Lung (tissue), 12 donors: ENCODE data around the gene CCL18. TPM values are rescaled to one million over a fixed set of nuclear protein-coding genes. Genes with fewer than 3 reads are reported as not detected.
"Not testable (repeated sequence)": the region's sequence is repeated elsewhere in the genome, so short reads cannot be mapped to it uniquely, and the experiment has no call there.

Source experiments
- ATAC-seq: fragments of 200-7000 bp; cut with Tn5 transposase; one replicate; pipeline ENCODE4 v1.9.1; 2020; ENCODE audit warnings: moderate number of reproducible peaks; ENCODE audit not compliant: insufficient read depth, low FRiP score
- DNase-seq, 3 donors: peaks; one replicate each; pipeline ENCODE4 v3.0.0-alpha.2; 2013 to 2017
- H3K27ac ChIP-seq, 2 donors: one replicate each; pipeline ENCODE4 v1.5.1; 2013; ENCODE audit warnings: mild to moderate bottlenecking in 2 of 2, moderate library complexity in 2 of 2, control low read depth in 1 of 2, inconsistent platforms in 1 of 2, low read depth in 1 of 2, low read length in 1 of 2
- H3K27me3 ChIP-seq, 3 donors: one replicate each; pipeline ENCODE4 v1.5.1; 2013; ENCODE audit warnings: low read length in 2 of 3; ENCODE audit not compliant: control insufficient read depth in 3 of 3, insufficient read depth in 3 of 3
- H3K36me3 ChIP-seq, 4 donors: one replicate each; pipeline ENCODE4 v1.5.1; 2013; ENCODE audit warnings: low read length in 4 of 4, mild to moderate bottlenecking in 1 of 4, moderate library complexity in 1 of 4; ENCODE audit not compliant: control insufficient read depth in 4 of 4, insufficient read depth in 4 of 4
- H3K4me1 ChIP-seq, 5 donors: one replicate each; pipeline ENCODE4 v1.5.1; 2013; ENCODE audit warnings: low read length in 5 of 5, mild to moderate bottlenecking in 2 of 5, moderate library complexity in 1 of 5; ENCODE audit not compliant: control insufficient read depth in 5 of 5, insufficient read depth in 5 of 5
- H3K4me3 ChIP-seq: one replicate; pipeline ENCODE4 v1.5.1; 2013; ENCODE audit warnings: mild to moderate bottlenecking, control low read depth, moderate library complexity
- H3K9ac ChIP-seq, 2 donors: one replicate each; pipeline ENCODE4 v1.5.1; 2013; ENCODE audit warnings: low read length in 2 of 2, control low read depth in 1 of 2; ENCODE audit not compliant: insufficient read depth in 1 of 2
- H3K9me3 ChIP-seq, 4 donors: one replicate each; pipeline ENCODE4 v1.5.1; 2013; ENCODE audit warnings: low read length in 3 of 4, mild to moderate bottlenecking in 1 of 4, moderate library complexity in 1 of 4; ENCODE audit not compliant: control insufficient read depth in 4 of 4, insufficient read depth in 3 of 4
- CTCF ChIP-seq: IDR thresholded peaks from 2 replicates; pipeline ENCODE4 v1.5.1; 2012; ENCODE audit warnings: mild to moderate bottlenecking; ENCODE audit errors: control extremely low read depth, extremely low read depth
- WGBS, 2 donors: extraction: QIAGEN DNeasy Blood & Tissue Kit; methylation state at CpG; one replicate each; pipeline ENCODE4 v1.1.7; 2013; 5-methylcytosine and 5-hydroxymethylcytosine counted together
- polyA plus RNA-seq, 2 donors: library from polyadenylated mRNA; stranded (reverse); fragments of 200-250 nt; gene quantifications; one replicate each; pipeline ENCODE4 v1.2.1, GENCODE V29; 2013
- total RNA-seq, 2 donors: library from RNA; depleted of rRNA in 1 of 2; stranded (reverse); fragments of >200 nt in 1 of 2; gene quantifications; one replicate each; pipeline ENCODE4 v1.2.1, GENCODE V29; 2014 to 2021
- donor health status: control.
- donor health status: control.
- donor health status: Bipolar disorder and iron deficiency.
- donor health status: healthy.
- donor health status: DM: yes; HTN: yes; CAD: no.

CCL18 gene
- total and polyA plus RNA-seq, 4 donors, result 8.7 to 89.9 (median 58.6) TPM

DNA sequence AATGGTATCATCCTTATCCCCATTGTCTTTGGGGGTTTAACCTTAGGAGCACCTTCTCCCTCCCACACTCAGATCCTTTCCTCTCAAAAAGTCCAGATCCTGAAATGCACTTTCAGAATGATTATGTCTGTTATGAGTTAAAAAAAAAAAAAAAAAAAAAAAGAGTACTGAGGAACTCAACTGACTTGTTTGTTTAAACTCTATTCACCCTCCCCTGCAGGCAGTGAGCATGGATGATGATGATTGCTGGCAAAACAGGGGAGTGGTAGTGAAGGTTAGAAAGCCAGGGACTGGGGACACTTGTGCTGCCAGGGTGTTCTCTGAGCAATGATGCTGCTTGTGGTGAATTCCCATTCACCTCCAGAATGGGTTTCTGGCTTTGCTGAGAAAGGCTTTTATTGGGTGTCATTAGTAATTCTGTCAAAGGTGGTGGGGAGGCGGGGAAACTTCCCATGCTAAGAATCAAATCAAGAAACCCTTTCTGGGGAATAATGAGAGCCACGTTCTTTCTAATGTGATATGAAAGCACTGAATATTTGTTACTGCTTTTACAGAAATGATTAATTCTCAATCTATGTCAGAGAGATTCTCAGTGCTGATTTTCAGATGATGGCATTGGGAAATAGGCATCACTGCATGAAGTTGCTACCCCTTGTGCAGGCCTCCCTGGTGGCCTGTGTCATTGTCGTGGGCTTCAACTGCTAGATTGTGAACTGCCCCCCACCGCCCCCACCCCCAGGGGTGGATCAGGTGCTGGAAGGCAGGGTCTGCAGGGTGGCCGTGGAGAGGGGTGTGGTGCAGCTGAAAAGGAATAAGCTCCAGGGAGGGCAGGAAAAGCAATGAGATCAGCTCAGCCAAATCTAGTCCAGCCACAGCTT lies 53.7 kb downstream of the CCL18 start:
- ATAC-seq (no peak), DNase-seq (no peak)
- Histone ChIP-seq H3K27me3 (no peaks in the 10 kb centered on the region), H3K9me3 (no peaks in the 10 kb centered on the region), H3K36me3 (no peaks in the 10 kb centered on the region), H3K4me3 (no peak overlapping the region), H3K27ac (no peak overlapping the region), H3K9ac (no peak overlapping the region), H3K4me1 (no peaks in the 10 kb centered on the region)
- WGBS, 2 donors, result 50 to 56% methylated on average over 5 of the region's 5 CpGs
- no peak for TF ChIP-seq CTCF

DNA sequence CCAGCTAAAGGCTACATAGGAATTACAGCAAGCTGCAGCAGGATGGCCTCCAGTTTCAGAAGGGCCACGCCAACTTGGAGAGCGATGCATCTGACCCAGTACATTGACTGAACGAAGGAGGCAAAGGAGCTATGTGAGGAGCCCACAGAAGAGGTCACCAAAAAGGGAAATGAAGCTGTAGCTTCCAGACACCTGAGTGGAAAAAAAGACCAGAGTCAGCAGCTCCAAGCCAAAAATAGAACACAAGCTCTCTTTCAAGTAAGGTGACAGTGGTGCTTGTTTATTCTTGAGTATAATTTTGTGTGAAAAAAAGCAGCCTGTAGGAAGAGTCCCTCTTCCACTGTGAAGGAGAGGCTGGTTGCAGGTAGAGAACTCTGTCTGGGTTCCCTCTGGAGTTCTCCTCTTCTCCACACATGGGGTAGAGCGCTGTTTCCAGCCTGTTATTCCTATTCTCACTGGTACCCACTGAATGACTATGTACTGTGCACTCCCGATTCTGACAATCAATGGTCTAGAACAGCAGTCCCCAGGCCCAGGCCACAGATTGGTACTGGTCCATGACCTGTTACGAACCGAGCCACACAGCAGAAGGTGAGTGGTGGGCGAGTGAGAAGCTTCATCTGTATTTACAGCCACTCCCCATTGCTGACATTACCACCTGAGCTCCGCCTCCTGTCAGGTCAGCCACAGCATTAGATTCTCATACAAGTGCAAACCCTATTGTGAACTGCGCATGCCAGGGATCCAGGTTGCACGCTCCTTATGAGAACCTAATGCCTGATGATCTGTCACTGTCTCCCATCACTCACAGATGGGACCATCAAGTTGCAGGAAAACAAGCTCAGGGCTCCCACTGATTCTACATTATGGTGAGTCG lies 54.6 kb downstream of the CCL18 start:
- no peaks in the 10 kb centered on the region for H3K4me1 ChIP-seq
- WGBS, 2 donors, result 92% methylated on average over 12 of the region's 12 CpGs
- no peaks in the 10 kb centered on the region for H3K36me3 ChIP-seq
- H3K27me3 ChIP-seq, result no peaks in the 10 kb centered on the region
- H3K27ac ChIP-seq, result no peak overlapping the region
- H3K9me3 ChIP-seq, result no peaks in the 10 kb centered on the region
- DNase-seq, result no peak
- H3K4me3 ChIP-seq, result no peak overlapping the region
- ATAC-seq, result no peak
- H3K9ac ChIP-seq, result no peak overlapping the region
- TF ChIP-seq CTCF, result no peak

DNA sequence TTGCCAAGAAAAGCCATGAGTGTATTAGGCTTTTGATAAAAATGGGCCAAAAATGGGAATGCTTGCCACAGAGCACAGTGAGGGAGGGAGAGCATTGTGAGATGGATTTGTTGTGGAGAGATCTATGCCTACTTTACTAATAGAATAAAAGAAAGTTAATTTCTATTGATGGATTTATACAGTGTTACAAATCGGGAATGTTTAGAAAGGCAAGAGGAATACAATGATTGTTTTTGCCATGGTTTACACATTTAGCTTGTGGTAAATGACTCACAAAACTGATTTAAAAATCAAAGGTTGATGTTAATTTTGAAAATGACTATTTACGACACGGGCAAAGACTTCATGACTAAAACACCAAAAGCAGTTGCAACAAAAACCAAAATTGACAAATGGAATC lies 56.1 kb downstream of the CCL18 start:
- Histone ChIP-seq H3K4me3 (no peak overlapping the region), H3K9me3 (peaks cover 0 to 5% (median 0%) of the 10 kb centered on the region in 4 donors), H3K36me3 (no peaks in the 10 kb centered on the region), H3K27me3 (no peaks in the 10 kb centered on the region), H3K9ac (no peak overlapping the region), H3K27ac (no peak overlapping the region), H3K4me1 (peaks cover 0 to 1% (median 0%) of the 10 kb centered on the region in 5 donors)
- DNase-seq (no peak), ATAC-seq (no peak)
- WGBS, 2 donors, result 77 to 79% methylated on average over 3 of the region's 3 CpGs
- no peak for TF ChIP-seq CTCF

DNA sequence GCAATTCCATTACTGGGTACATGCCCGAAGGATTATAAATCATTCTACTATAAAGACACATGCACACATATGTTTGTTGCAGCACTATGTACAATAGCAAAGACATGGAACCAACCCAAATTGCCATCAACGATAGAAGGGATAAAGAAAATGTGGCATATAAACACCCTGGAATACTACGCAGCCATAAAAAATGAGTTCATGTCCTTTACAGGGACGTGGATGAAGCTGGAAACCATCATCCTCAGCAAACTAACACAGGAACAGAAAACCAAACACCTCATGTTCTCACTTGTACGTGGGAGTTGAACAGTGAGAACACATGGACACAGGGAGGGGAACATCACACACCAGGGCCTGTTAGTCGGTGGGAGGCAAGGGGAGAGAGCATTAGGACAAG lies 57.0 kb downstream of the CCL18 start:
- DNase-seq, ATAC-seq, H3K9ac ChIP-seq, H3K4me1 ChIP-seq, H3K36me3 ChIP-seq, H3K4me3 ChIP-seq, H3K27me3 ChIP-seq, H3K27ac ChIP-seq: not testable (repeated sequence)
- H3K9me3 ChIP-seq, result peaks cover 0 to 13% (median 4%) of the 10 kb centered on the region in 4 donors
- WGBS, 2 donors, result 68 to 77% methylated on average over 6 of the region's 6 CpGs
